VCaP (cell line): ENCODE measurements around the gene TXNDC16.
A peak's percentile ranks its signal among the peaks of the same experiment; 100 is the strongest.
"Not testable (repeated sequence)": the region's sequence is repeated elsewhere in the genome, so short reads cannot be mapped to it uniquely, and the experiment has no call there.

Experiments
- H3K27ac ChIP-seq: fragments of 450-650 bp; 2 replicates; pipeline ENCODE4 v1.5.1; 2017
- CTCF ChIP-seq: fragments of 450-650 bp; conservative IDR thresholded peaks from 2 replicates; pipeline ENCODE4 v1.5.1; 2017; ENCODE audit warnings: mild to moderate bottlenecking, moderate library complexity

The TXNDC16 gene

GRCh38 chr14:52514046-52514811 is 38.1 kb downstream of the TXNDC16 start:
- no peak for TF ChIP-seq CTCF
- no peak overlapping the region for H3K27ac ChIP-seq

- TF ChIP-seq CTCF = no peak
- H3K27ac ChIP-seq = no peak overlapping the region
Observed at GRCh38 chr14:52513249-52513648, 39.1 kb downstream of the TXNDC16 start.

- no peak for TF ChIP-seq CTCF
- H3K27ac ChIP-seq = no peak overlapping the region
Observed at GRCh38 chr14:52494444-52494843, 57.9 kb downstream of the TXNDC16 start.

GRCh38 chr14:52485350-52485960 is 66.8 kb downstream of the TXNDC16 start:
- TF ChIP-seq CTCF = no peak
- H3K27ac ChIP-seq = no peak overlapping the region

GRCh38 chr14:52481864-52482263 is 70.4 kb downstream of the TXNDC16 start:
- TF ChIP-seq CTCF = no peak
- no peak overlapping the region for H3K27ac ChIP-seq

GRCh38 chr14:52473557-52473956 is 78.7 kb downstream of the TXNDC16 start:
- no peak overlapping the region; the same call in 1 of the 2 replicates for H3K27ac ChIP-seq
- TF ChIP-seq CTCF = peak; percentile 60

GRCh38 chr14:52472728-52473127 is 79.6 kb downstream of the TXNDC16 start:
- TF ChIP-seq CTCF = no peak
- H3K27ac ChIP-seq = no peak overlapping the region

- H3K27ac ChIP-seq = not testable (repeated sequence)
Observed at GRCh38 chr14:52472251-52472650, 80.1 kb downstream of the TXNDC16 start.
